IMR-90 (cell line): ENCODE data around the gene TBC1D10A. TPM values are rescaled to one million over a fixed set of nuclear protein-coding genes. Genes with fewer than 3 reads are reported as not detected.

ENCODE experiments used
- ATAC-seq: fragments of 200-7000 bp; cut with Tn5 transposase; 2 replicates; pipeline ENCODE4 v1.9.1; 2020; ENCODE audit warnings: low read depth, mild to moderate bottlenecking, moderate library complexity
- BruUV-seq: library from RNA; stranded (reverse); fragments of 400-500 nt; replicated peaks from 2 replicates; lab custom pipeline; 2021; lab: Mats Ljungman, UMichigan
- CTCF ChIA-PET: fragments of 300-600 bp; formaldehyde crosslinking; extraction: SDS; loops from one replicate; lab custom pipeline; 2021; ENCODE audit warnings: antibody characterized with exemption; lab: Yijun Ruan, JAX
- POLR2A ChIA-PET: fragments of 300-600 bp; sonication (Branson Sonifier 250); formaldehyde crosslinking; loops from one replicate; lab custom pipeline; 2022; ENCODE audit warnings: antibody characterized with exemption; ENCODE audit not compliant: unreplicated experiment; lab: Charles Lee
- DNase-seq: peaks from one replicate; pipeline ENCODE4 v3.0.0; 2013
- H2AFZ ChIP-seq: replicated peaks from 2 replicates; pipeline ENCODE3; 2013; ENCODE audit warnings: low read length, mild to moderate bottlenecking; ENCODE audit not compliant: poor library complexity
- H2AK5ac ChIP-seq: 2 replicates; pipeline ENCODE4 v1.6.1; 2013; ENCODE audit warnings: low read depth, low read length, inconsistent platforms
- H2AK9ac ChIP-seq: replicated peaks from 2 replicates; pipeline ENCODE3; 2013; ENCODE audit warnings: mild to moderate bottlenecking, low read depth, low read length, moderate library complexity; ENCODE audit not compliant: poor library complexity
- H2BK120ac ChIP-seq: 2 replicates; pipeline ENCODE4 v1.6.1; 2013; ENCODE audit warnings: low read depth, low read length, inconsistent platforms
- H2BK15ac ChIP-seq: 3 replicates; pipeline ENCODE4 v1.6.1; 2013; ENCODE audit warnings: low read depth, low read length, inconsistent platforms
- H2BK20ac ChIP-seq: 2 replicates; pipeline ENCODE4 v1.6.1; 2013; ENCODE audit warnings: low read depth, mild to moderate bottlenecking, inconsistent platforms, low read length, moderate library complexity
- H2BK5ac ChIP-seq: 2 replicates; pipeline ENCODE4 v1.6.1; 2013; ENCODE audit warnings: mild to moderate bottlenecking, low read depth, low read length, inconsistent platforms; ENCODE audit not compliant: poor library complexity, severe bottlenecking
- H3K14ac ChIP-seq: replicated peaks from 2 replicates; pipeline ENCODE4 v1.6.1; 2013; ENCODE audit warnings: low read depth, low read length, inconsistent platforms
- H3K18ac ChIP-seq: 2 replicates; pipeline ENCODE4 v1.6.1; 2013; ENCODE audit warnings: low read depth, low read length, control low read depth
- H3K23ac ChIP-seq: 2 replicates; pipeline ENCODE4 v1.6.1; 2013; ENCODE audit warnings: low read depth, low read length, inconsistent platforms
- H3K27ac ChIP-seq: 2 replicates; pipeline ENCODE4 v1.5.1; 2013; ENCODE audit warnings: mild to moderate bottlenecking, control low read depth, low read length; ENCODE audit not compliant: insufficient read depth
- H3K27me3 ChIP-seq: 2 replicates; pipeline ENCODE4 v1.6.1; 2013; ENCODE audit warnings: low read length; ENCODE audit not compliant: control insufficient read depth, insufficient read depth
- H3K36me3 ChIP-seq: 2 replicates; pipeline ENCODE4 v1.6.1; 2013; ENCODE audit warnings: low read length, mixed read lengths; ENCODE audit not compliant: control insufficient read depth, insufficient read depth
- H3K4ac ChIP-seq: 2 replicates; pipeline ENCODE4 v1.6.1; 2013; ENCODE audit warnings: low read depth, low read length, inconsistent platforms
- H3K4me1 ChIP-seq: 2 replicates; pipeline ENCODE4 v1.6.1; 2013; ENCODE audit warnings: low read length, mixed read lengths; ENCODE audit not compliant: control insufficient read depth, insufficient read depth
- H3K4me2 ChIP-seq: 2 replicates; pipeline ENCODE4 v1.6.1; 2013; ENCODE audit warnings: low read depth, mild to moderate bottlenecking, control low read depth, low read length, moderate library complexity
- H3K4me3 ChIP-seq: 2 replicates; pipeline ENCODE4 v1.5.1; 2013; ENCODE audit warnings: low read depth, mild to moderate bottlenecking, control low read depth, low read length, moderate library complexity; ENCODE audit not compliant: insufficient read depth
- H3K56ac ChIP-seq: 2 replicates; pipeline ENCODE4 v1.6.1; 2013; ENCODE audit warnings: low read length, inconsistent platforms; ENCODE audit not compliant: insufficient read depth; ENCODE audit errors: extremely low read depth
- H3K79me1 ChIP-seq, 2 experiments: 2 replicates each; pipeline ENCODE4 v1.6.1; 2013; ENCODE audit warnings: low read length in 2 of 2, inconsistent platforms in 1 of 2, low read depth in 1 of 2
- H3K9ac ChIP-seq: 2 replicates; pipeline ENCODE4 v1.6.1; 2013; ENCODE audit warnings: low read depth, low read length, control low read depth
- H3K9me1 ChIP-seq: 2 replicates; pipeline ENCODE4 v1.6.1; 2013; ENCODE audit warnings: low read length, inconsistent platforms; ENCODE audit not compliant: insufficient read depth
- H3K9me3 ChIP-seq: 2 replicates; pipeline ENCODE4 v1.6.1; 2013; ENCODE audit warnings: low read length; ENCODE audit not compliant: control insufficient read depth, insufficient read depth
- H4K20me1 ChIP-seq: 2 replicates; pipeline ENCODE4 v1.6.1; 2013; ENCODE audit warnings: low read length, inconsistent platforms; ENCODE audit not compliant: insufficient read depth
- H4K5ac ChIP-seq: 2 replicates; pipeline ENCODE4 v1.6.1; 2013; ENCODE audit warnings: mild to moderate bottlenecking, low read depth, low read length, control low read depth
- H4K8ac ChIP-seq, 2 experiments: 2 replicates each; pipeline ENCODE4 v1.6.1; 2013; ENCODE audit warnings: low read depth in 2 of 2, low read length in 2 of 2, control low read depth in 1 of 2, inconsistent platforms in 1 of 2
- H4K91ac ChIP-seq: 2 replicates; pipeline ENCODE4 v1.6.1; 2013; ENCODE audit warnings: low read depth, low read length, inconsistent platforms; ENCODE audit not compliant: insufficient read depth
- BHLHE40 ChIP-seq: fragments of 150-350 bp; IDR thresholded peaks from 2 replicates; pipeline ENCODE4 v1.6.1; 2016; ENCODE audit warnings: mild to moderate bottlenecking, low read depth, low read length
- CEBPB ChIP-seq: IDR thresholded peaks from 2 replicates; pipeline ENCODE4 v1.6.1; 2012; ENCODE audit warnings: low read depth, low read length, improper control_type of control experiment
- CHD1 ChIP-seq: IDR thresholded peaks from 2 replicates; pipeline ENCODE4 v1.6.1; 2012; ENCODE audit warnings: low read depth, low read length, improper control_type of control experiment
- FOS ChIP-seq: fragments of 150-350 bp; IDR thresholded peaks from 2 replicates; pipeline ENCODE4 v1.6.1; 2016; ENCODE audit warnings: low read depth, low read length
- MAFK ChIP-seq: IDR thresholded peaks from 2 replicates; pipeline ENCODE4 v1.6.1; 2012; ENCODE audit warnings: low read depth, low read length, improper control_type of control experiment
- MAZ ChIP-seq: IDR thresholded peaks from 2 replicates; pipeline ENCODE4 v1.6.1; 2012; ENCODE audit warnings: low read depth, mild to moderate bottlenecking, low read length, improper control_type of control experiment, moderate library complexity, borderline replicate concordance
- MXI1 ChIP-seq: IDR thresholded peaks from 2 replicates; pipeline ENCODE4 v1.6.1; 2012; ENCODE audit warnings: low read depth, mild to moderate bottlenecking, low read length, moderate library complexity, borderline replicate concordance
- NFE2L2 ChIP-seq: fragments of 150-350 bp; IDR thresholded peaks from 2 replicates; pipeline ENCODE4 v1.6.1; 2016; ENCODE audit warnings: low read depth, mild to moderate bottlenecking, low read length
- RAD21 ChIP-seq: IDR thresholded peaks from 2 replicates; pipeline ENCODE4 v1.6.1; 2012; ENCODE audit warnings: low read length, improper control_type of control experiment
- RFX5 ChIP-seq: IDR thresholded peaks from 2 replicates; pipeline ENCODE4 v1.8.0; 2012; ENCODE audit warnings: low read depth, mild to moderate bottlenecking, low read length, moderate library complexity
- SMC3 ChIP-seq: fragments of 150-350 bp; IDR thresholded peaks from 2 replicates; pipeline ENCODE4 v1.6.1; 2016; ENCODE audit warnings: low read depth, mild to moderate bottlenecking, antibody characterized with exemption, low read length, moderate library complexity
- WGBS, 2 experiments: methylation state at CpG; one replicate each; pipeline versions ENCODE4 v1.1.5 to v1.1.7; 2013; ENCODE audit warnings: missing lambda C conversion rate in 2 of 2; ENCODE audit not compliant: insufficient read length in 1 of 2; ENCODE audit errors: extremely low coverage in 2 of 2; 5-methylcytosine and 5-hydroxymethylcytosine counted together
- dilution Hi-C: fragments of 300-500 bp; cut with HindIII; formaldehyde crosslinking; loops from one replicate; pipeline ENCODE4 v1.14.3; 2018; ENCODE audit warnings: low sequenced_read_pairs; ENCODE audit not compliant: unreplicated experiment
- in situ Hi-C: fragments of 300-500 bp; cut with MboI; formaldehyde crosslinking; loops from 3 replicates; pipeline ENCODE4 v1.14.3; 2019; ENCODE audit warnings: low sequenced_read_pairs, inconsistent platforms, mixed read lengths
- intact Hi-C: fragments of 100-400 bp; cut with micrococcal nuclease; formaldehyde crosslinking; loops from 2 replicates; pipeline ENCODE4 v1.10.0; 2022
- polyA plus RNA-seq, 3 experiments: library from polyadenylated mRNA; depleted of rRNA; stranded (reverse); fragments of >200 nt; gene quantifications; 2 replicates each; pipeline ENCODE4 v1.2.3, GENCODE V29; 2012; ENCODE audit warnings: low replicate concordance in 1 of 3
- total RNA-seq: library from RNA; depleted of rRNA; stranded (reverse); fragments of >200 nt; gene quantifications from 2 replicates; pipeline ENCODE4 v1.2.3, GENCODE V29; 2012
- TF ChIP-seq, protein P1 (sequence below): fragments of 150-350 bp; IDR thresholded peaks from 2 replicates; pipeline ENCODE4 v1.6.1; 2017; ENCODE audit warnings: mild to moderate bottlenecking, antibody characterized with exemption, low read length, low read depth
- TF ChIP-seq, protein P2 (sequence below): fragments of 150-350 bp; IDR thresholded peaks from 2 replicates; pipeline ENCODE4 v1.6.1; 2016; ENCODE audit warnings: low read depth, mild to moderate bottlenecking, low read length, moderate library complexity, borderline replicate concordance
- TF ChIP-seq, protein P3 (sequence below): conservative IDR thresholded peaks from 2 replicates; pipeline ENCODE4 v1.5.1; 2012; ENCODE audit warnings: mild to moderate bottlenecking, low read depth, low read length, improper control_type of control experiment

TBC1D10A gene
- total and polyA plus RNA-seq, 2 of the 4 experiments (the other 2 are of a cell fraction): 16.3 to 33.1 TPM

DNA sequence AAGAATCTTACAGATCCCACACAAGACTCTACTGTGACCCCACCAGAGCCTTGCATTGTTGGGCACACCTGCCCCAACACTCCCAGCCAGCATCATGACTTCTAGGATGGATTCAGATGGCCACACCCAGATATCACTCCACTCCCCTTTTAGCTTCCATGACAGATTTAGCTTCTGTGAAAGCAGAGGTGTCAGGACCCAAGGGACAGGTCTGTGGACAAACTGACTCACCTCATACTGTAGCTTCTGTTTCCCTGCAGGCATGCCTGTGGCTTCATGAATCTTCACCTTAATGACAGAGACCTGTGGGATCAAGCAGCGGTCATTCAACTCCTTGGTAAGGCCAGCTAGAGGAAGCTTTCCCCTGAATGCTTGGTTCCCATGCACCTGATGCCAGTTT is 8.5 kb upstream of the TBC1D10A start:
- peaks cover 82% of the 10 kb centered on the region for H3K36me3 ChIP-seq

More for the DNA sequence above, 8.5 kb upstream of the TBC1D10A start:
- no peak overlapping the region for H2BK20ac ChIP-seq
- H4K5ac ChIP-seq: no peak overlapping the region
- H3K14ac ChIP-seq: no peak overlapping the region
- H2BK5ac ChIP-seq: no peak overlapping the region
- BruUV-seq: no TSS peak
- peaks cover 2 to 11% of the 10 kb centered on the region in 2 experiments; a peak in 3 of 4 replicates for H3K79me1 ChIP-seq
- no peaks in the 10 kb centered on the region for H3K9me3 ChIP-seq
- H3K4me2 ChIP-seq: no peak overlapping the region
- H3K56ac ChIP-seq: no peak overlapping the region
- no peak overlapping the region for H2BK15ac ChIP-seq
- no peak overlapping the region for H3K27ac ChIP-seq
- ChIA-PET CTCF (interaction anchor here (0.5 kb wide), 1 partner anchor 110 kb away, joined by 3 read pairs; no protein-coding TSS in a partner anchor), POLR2A (no interaction called here)
- ATAC-seq (no peak), DNase-seq (no peak)
- H2AK9ac ChIP-seq: no peak overlapping the region
- in situ Hi-C loops: no loop called here
- H3K18ac ChIP-seq: no peak overlapping the region
- intact Hi-C loops: no loop called here
- no peak overlapping the region for H2BK120ac ChIP-seq
- no peak overlapping the region for H2AK5ac ChIP-seq
- no peak overlapping the region for H3K4ac ChIP-seq
- H3K9me1 ChIP-seq: peaks cover 11% of the 10 kb centered on the region
- no peak overlapping the region for H4K8ac ChIP-seq
- H4K91ac ChIP-seq: no peak overlapping the region
- H3K9ac ChIP-seq: no peak overlapping the region
- H3K4me1 ChIP-seq: no peaks in the 10 kb centered on the region
- no peak overlapping the region for H3K4me3 ChIP-seq
- no peak overlapping the region for H2AFZ ChIP-seq
- dilution Hi-C loops: no loop called here
- H4K20me1 ChIP-seq: 0 out of 2 replicates have a peak, but pooled peaks cover 3% of the 10 kb centered on the region
- no peak for TF ChIP-seq RAD21
- no peak for TF ChIP-seq BHLHE40
- no peak for TF ChIP-seq RFX5
- TF ChIP-seq FOS: no peak
- no peak for TF ChIP-seq CEBPB
- no peak for TF ChIP-seq CHD1
- no peak for TF ChIP-seq MAFK
- TF ChIP-seq, protein P1, sequence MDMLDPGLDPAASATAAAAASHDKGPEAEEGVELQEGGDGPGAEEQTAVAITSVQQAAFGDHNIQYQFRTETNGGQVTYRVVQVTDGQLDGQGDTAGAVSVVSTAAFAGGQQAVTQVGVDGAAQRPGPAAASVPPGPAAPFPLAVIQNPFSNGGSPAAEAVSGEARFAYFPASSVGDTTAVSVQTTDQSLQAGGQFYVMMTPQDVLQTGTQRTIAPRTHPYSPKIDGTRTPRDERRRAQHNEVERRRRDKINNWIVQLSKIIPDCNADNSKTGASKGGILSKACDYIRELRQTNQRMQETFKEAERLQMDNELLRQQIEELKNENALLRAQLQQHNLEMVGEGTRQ: no peak
- no peak for TF ChIP-seq NFE2L2
- no peak for TF ChIP-seq MXI1
- no peak for TF ChIP-seq SMC3
- TF ChIP-seq, protein P2, sequence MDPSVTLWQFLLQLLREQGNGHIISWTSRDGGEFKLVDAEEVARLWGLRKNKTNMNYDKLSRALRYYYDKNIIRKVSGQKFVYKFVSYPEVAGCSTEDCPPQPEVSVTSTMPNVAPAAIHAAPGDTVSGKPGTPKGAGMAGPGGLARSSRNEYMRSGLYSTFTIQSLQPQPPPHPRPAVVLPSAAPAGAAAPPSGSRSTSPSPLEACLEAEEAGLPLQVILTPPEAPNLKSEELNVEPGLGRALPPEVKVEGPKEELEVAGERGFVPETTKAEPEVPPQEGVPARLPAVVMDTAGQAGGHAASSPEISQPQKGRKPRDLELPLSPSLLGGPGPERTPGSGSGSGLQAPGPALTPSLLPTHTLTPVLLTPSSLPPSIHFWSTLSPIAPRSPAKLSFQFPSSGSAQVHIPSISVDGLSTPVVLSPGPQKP: no peak
- TF ChIP-seq, protein P3, sequence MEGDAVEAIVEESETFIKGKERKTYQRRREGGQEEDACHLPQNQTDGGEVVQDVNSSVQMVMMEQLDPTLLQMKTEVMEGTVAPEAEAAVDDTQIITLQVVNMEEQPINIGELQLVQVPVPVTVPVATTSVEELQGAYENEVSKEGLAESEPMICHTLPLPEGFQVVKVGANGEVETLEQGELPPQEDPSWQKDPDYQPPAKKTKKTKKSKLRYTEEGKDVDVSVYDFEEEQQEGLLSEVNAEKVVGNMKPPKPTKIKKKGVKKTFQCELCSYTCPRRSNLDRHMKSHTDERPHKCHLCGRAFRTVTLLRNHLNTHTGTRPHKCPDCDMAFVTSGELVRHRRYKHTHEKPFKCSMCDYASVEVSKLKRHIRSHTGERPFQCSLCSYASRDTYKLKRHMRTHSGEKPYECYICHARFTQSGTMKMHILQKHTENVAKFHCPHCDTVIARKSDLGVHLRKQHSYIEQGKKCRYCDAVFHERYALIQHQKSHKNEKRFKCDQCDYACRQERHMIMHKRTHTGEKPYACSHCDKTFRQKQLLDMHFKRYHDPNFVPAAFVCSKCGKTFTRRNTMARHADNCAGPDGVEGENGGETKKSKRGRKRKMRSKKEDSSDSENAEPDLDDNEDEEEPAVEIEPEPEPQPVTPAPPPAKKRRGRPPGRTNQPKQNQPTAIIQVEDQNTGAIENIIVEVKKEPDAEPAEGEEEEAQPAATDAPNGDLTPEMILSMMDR: no peak
- no peak for TF ChIP-seq MAZ
- H3K23ac ChIP-seq: no peak overlapping the region
- WGBS, 2 experiments: 100% methylated on average over 1 of the region's 1 CpG; no CpG with 5 or more reads in 1 of the 2 experiments
- no peaks in the 10 kb centered on the region for H3K27me3 ChIP-seq
